GM12878 (cell line): ENCODE measurements around the gene TTC23. TPM values are rescaled to one million over a fixed set of nuclear protein-coding genes. Genes with fewer than 3 reads are reported as not detected.

ENCODE experiments used
- ATAC-seq: fragments of 200-7000 bp; cut with Tn5 transposase; 3 replicates; pipeline ENCODE4 v1.9.1; 2020; ENCODE audit warnings: mild to moderate bottlenecking, moderate library complexity
- BruUV-seq: library from RNA; stranded (reverse); fragments of 400-500 nt; replicated peaks from 2 replicates; lab custom pipeline; 2021; lab: Mats Ljungman, UMichigan
- CTCF ChIA-PET: fragments of 300-600 bp; sonication (Branson Sonifier 250); formaldehyde crosslinking; extraction: SDS; loops from one replicate; lab custom pipeline; 2021; ENCODE audit warnings: inconsistent platforms; lab: Yijun Ruan, JAX
- POLR2A ChIA-PET: fragments of 350-600 bp; formaldehyde crosslinking; extraction: SDS; loops from one replicate; lab custom pipeline; 2021; ENCODE audit warnings: inconsistent platforms; lab: Charles Lee
- RAD21 ChIA-PET: fragments of 300-600 bp; sonication (Branson Sonifier 250); formaldehyde crosslinking; loops from one replicate; lab custom pipeline; 2023; ENCODE audit warnings: antibody characterized with exemption; ENCODE audit not compliant: unreplicated experiment; lab: Charles Lee
- SMC1A ChIA-PET: fragments of 300-600 bp; sonication (Branson Sonifier 250); formaldehyde crosslinking; loops from one replicate; lab custom pipeline; 2023; ENCODE audit not compliant: unreplicated experiment, uncharacterized antibody; lab: Charles Lee
- DNase-seq: peaks from one replicate; pipeline ENCODE4 v3.0.0-alpha.2; 2011; ENCODE audit warnings: low read depth, low spot score
- FAIRE-seq: peaks from 3 replicates; lab custom pipeline; 2011; peaks lifted over from hg19 to GRCh38; lab: Jason Lieb, UNC
- H2AFZ ChIP-seq: 2 replicates; pipeline ENCODE4 v1.6.0; 2011; ENCODE audit warnings: low read depth, low read length, control low read depth; ENCODE audit not compliant: control insufficient read depth
- H3K27ac ChIP-seq: 2 replicates; pipeline ENCODE4 v1.5.1; 2011; ENCODE audit warnings: control low read depth; ENCODE audit not compliant: control insufficient read depth, insufficient read depth
- H3K27me3 ChIP-seq, 2 experiments: replicated peaks in 1 of 2; 2 replicates each; pipeline versions ENCODE4 v1.6.0 to v1.6.1; 2011; ENCODE audit warnings: low read length in 1 of 2; ENCODE audit not compliant: control insufficient read depth in 2 of 2, insufficient read depth in 2 of 2
- H3K36me3 ChIP-seq, 2 experiments: 2 replicates each; pipeline ENCODE4 v1.5.1; 2011; ENCODE audit warnings: low read length in 1 of 2; ENCODE audit not compliant: control insufficient read depth in 2 of 2, insufficient read depth in 2 of 2
- H3K4me1 ChIP-seq: 2 replicates; pipeline ENCODE4 v1.6.1; 2011; ENCODE audit warnings: mild to moderate bottlenecking, low read length, moderate library complexity, mixed read lengths; ENCODE audit not compliant: control insufficient read depth, insufficient read depth
- H3K4me2 ChIP-seq: 2 replicates; pipeline ENCODE4 v1.6.0; 2011; ENCODE audit warnings: control low read depth; ENCODE audit not compliant: control insufficient read depth, insufficient read depth
- H3K4me3 ChIP-seq: fragments of 200-600 bp; sonication (generic); 2 replicates; pipeline ENCODE4 v1.5.1; 2016
- H3K79me2 ChIP-seq: 2 replicates; pipeline ENCODE4 v1.6.0; 2011; ENCODE audit warnings: low read length; ENCODE audit not compliant: control insufficient read depth, insufficient read depth
- H3K9ac ChIP-seq: 2 replicates; pipeline ENCODE4 v1.8.0; 2011; ENCODE audit warnings: low read length, control low read depth, mixed read lengths; ENCODE audit not compliant: control insufficient read depth, insufficient read depth
- H3K9me3 ChIP-seq: replicated peaks from 3 replicates; pipeline ENCODE4 v1.5.1; 2011; ENCODE audit warnings: mild to moderate bottlenecking, low read length; ENCODE audit not compliant: control insufficient read depth, insufficient read depth
- H4K20me1 ChIP-seq: 2 replicates; pipeline ENCODE4 v1.6.0; 2011; ENCODE audit not compliant: control insufficient read depth, insufficient read depth
- KLF5 ChIP-seq: fragments of 450-650 bp; IDR thresholded peaks from 2 replicates; pipeline ENCODE4 v1.6.1; 2014; ENCODE audit warnings: mild to moderate bottlenecking; ENCODE audit not compliant: partially characterized antibody
- LARP7 ChIP-seq: fragments of 450-650 bp; IDR thresholded peaks from 2 replicates; pipeline ENCODE4 v1.6.1; 2017; ENCODE audit warnings: mild to moderate bottlenecking
- NFYB ChIP-seq: IDR thresholded peaks from 2 replicates; pipeline ENCODE4 v1.6.1; 2011; ENCODE audit warnings: low read depth, mild to moderate bottlenecking, low read length, improper control_type of control experiment, moderate library complexity; ENCODE audit not compliant: insufficient read depth
- NR2F1 ChIP-seq: fragments of 450-650 bp; conservative IDR thresholded peaks from 2 replicates; pipeline ENCODE4 v1.6.1; 2017; ENCODE audit warnings: mild to moderate bottlenecking
- POLR2A ChIP-seq: IDR thresholded peaks from 2 replicates; pipeline ENCODE4 v1.6.1; 2011; ENCODE audit warnings: low read depth, mild to moderate bottlenecking, low read length
- SMC3 ChIP-seq: IDR thresholded peaks from 2 replicates; pipeline ENCODE4 v1.6.1; 2011; ENCODE audit warnings: low read length, improper control_type of control experiment, borderline replicate concordance
- SPI1 ChIP-seq: IDR thresholded peaks from 2 replicates; pipeline ENCODE4 v1.6.1; 2011; ENCODE audit warnings: low read depth, mild to moderate bottlenecking, low read length, moderate library complexity, borderline replicate concordance; ENCODE audit not compliant: insufficient read depth
- TCF12 ChIP-seq: IDR thresholded peaks from 2 replicates; pipeline ENCODE4 v1.6.1; 2011; ENCODE audit warnings: low read depth, mild to moderate bottlenecking, low read length
- TCF7 ChIP-seq: IDR thresholded peaks from 2 replicates; pipeline ENCODE4 v1.6.1; 2014; ENCODE audit warnings: antibody characterized with exemption, borderline replicate concordance
- YY1 ChIP-seq: IDR thresholded peaks from 2 replicates; pipeline ENCODE4 v1.6.1; 2011; ENCODE audit warnings: low read depth, mild to moderate bottlenecking, low read length
- ZNF592 ChIP-seq: fragments of 450-650 bp; IDR thresholded peaks from 2 replicates; pipeline ENCODE4 v1.6.1; 2017; ENCODE audit warnings: mild to moderate bottlenecking, moderate library complexity
- WGBS: methylation state at CpG from one replicate; pipeline ENCODE4 v1.1.6; 2016; ENCODE audit warnings: low lambda C conversion rate; ENCODE audit not compliant: insufficient replicate concordance, insufficient coverage; ENCODE audit errors: missing lambda C conversion rate; 5-methylcytosine and 5-hydroxymethylcytosine counted together
- in situ Hi-C: fragments of 300-500 bp; cut with MboI; formaldehyde crosslinking; loops from 9 replicates; pipeline ENCODE4 v1.14.3; 2018; ENCODE audit warnings: mixed read lengths
- intact Hi-C: fragments of 100-400 bp; cut with micrococcal nuclease; formaldehyde crosslinking; loops from one replicate; pipeline ENCODE4 v1.14.2; 2022; ENCODE audit not compliant: unreplicated experiment
- polyA plus RNA-seq, 11 experiments: library from polyadenylated mRNA; depleted of rRNA in 4 of 11; unstranded in 6 of 11; stranded (reverse) in 5 of 11; fragments of >200 nt; fragmentation: Nextera tagmentation in 4 of 11; fragmentation: Illumina TruSeq in 1 of 11; extraction: Ambion mirVana in 4 of 11; extraction: Trizol in 1 of 11; gene quantifications; 1 replicate in 1 of 11; 2 replicates in 10 of 11; pipeline versions ENCODE4 v1.2.1 to v1.2.3, GENCODE V29; 2011 to 2016; ENCODE audit warnings: inconsistent platforms in 2 of 11, missing spikeins in 2 of 11, low read depth in 1 of 11
- total RNA-seq, 4 experiments: library from RNA; depleted of rRNA in 3 of 4; stranded (reverse); fragments of >200 nt in 3 of 4; fragmentation: Illumina TruSeq in 1 of 4; extraction: Trizol in 1 of 4; gene quantifications; 2 replicates each; pipeline versions ENCODE4 v1.2.1 to v1.2.3, GENCODE V29; 2013 to 2021
- TF ChIP-seq, protein P1 (sequence below): fragments of 150-350 bp; IDR thresholded peaks from 2 replicates; pipeline ENCODE4 v1.6.1; 2014; ENCODE audit warnings: mild to moderate bottlenecking, low read depth, low read length

TTC23 gene
- total and polyA plus RNA-seq, 10 of the 15 experiments (the other 5 are each of a cell fraction or from before 2014, with no cell fraction given) = 1.2 to 9.0 (median 6.5) TPM

DNA sequence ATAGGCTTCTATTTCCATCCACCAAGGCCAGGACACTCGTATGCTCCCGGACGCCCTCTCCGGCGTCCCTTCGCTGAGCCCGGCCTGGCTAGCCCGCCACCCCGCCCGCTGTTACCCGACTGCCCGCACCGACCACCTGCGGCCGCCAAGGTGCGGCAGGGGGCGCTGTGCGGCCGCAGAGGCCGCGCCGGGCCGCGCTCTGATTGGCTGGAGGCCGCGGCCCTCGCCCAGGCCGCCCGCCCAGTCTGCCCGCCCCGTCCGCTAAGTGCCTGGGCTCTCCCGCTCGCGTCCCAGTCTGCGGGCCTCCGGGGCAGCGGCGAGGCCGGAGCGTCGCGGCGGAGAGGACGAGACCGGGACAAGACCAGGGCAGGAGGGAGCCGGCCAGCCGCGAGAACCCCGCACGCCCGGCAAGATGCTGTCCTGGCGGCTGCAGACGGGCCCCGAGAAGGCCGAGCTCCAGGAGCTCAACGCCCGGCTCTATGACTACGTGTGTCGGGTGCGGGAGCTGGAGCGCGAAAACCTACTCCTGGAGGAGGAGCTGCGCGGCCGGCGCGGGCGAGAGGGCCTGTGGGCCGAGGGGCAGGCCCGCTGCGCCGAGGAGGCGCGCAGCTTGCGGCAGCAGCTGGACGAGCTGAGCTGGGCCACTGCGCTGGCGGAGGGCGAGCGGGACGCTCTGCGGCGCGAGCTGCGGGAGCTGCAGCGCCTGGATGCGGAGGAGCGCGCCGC, 144.4 kb downstream of the TTC23 start, which contains the start of gene SYNM:
SYNM (plus strand) TSS at position 293 of the 726 bp plus-strand sequence; CDS start at position 413, 120 bp downstream.
- no peak within 1 kb of the TSS for H3K27ac ChIP-seq
- H2AFZ ChIP-seq = peak within 1 kb of the TSS; percentile 77
- peak within 1 kb of the TSS; percentile 65 for H3K4me3 ChIP-seq
- in situ Hi-C loops (loop anchor here (25.0 kb wide), 1 partner anchor 632 kb away; the partner anchor contains the start of gene LYSMD4), intact Hi-C loops (loop anchor here (1.0 to 10.0 kb wide), 2 partner anchors 108 to 650 kb away; no protein-coding TSS in a partner anchor)
- peak; percentile 85 for ATAC-seq
- peaks cover 14% of the 10 kb centered on the region for H3K4me1 ChIP-seq
- H3K4me2 ChIP-seq = peak within 1 kb of the TSS; percentile 94
- no peak within 1 kb of the TSS; the same call in 1 of the 2 replicates for H3K9ac ChIP-seq
- CTCF ChIA-PET = interaction anchor here (0.8 to 1.6 kb wide), 9 partner anchors 13 to 624 kb away, joined by 3 to 15 read pairs (median 3); no protein-coding TSS in a partner anchor
- no TSS peak for BruUV-seq
- no peak for DNase-seq
- H3K9me3 ChIP-seq = no peaks in the 10 kb centered on the region; the same call in 2 of the 3 replicates
- RAD21 ChIA-PET = interaction anchor here (0.8 to 1.1 kb wide), 4 partner anchors 28 to 122 kb away, joined by 3 to 6 read pairs (median 4); no protein-coding TSS in a partner anchor
- POLR2A ChIA-PET = no interaction called here
- H3K27me3 ChIP-seq = peaks cover 0 to 10% of the 10 kb centered on the region in 2 experiments; a peak in 1 of 4 replicates
- H3K36me3 ChIP-seq = no peaks in the 10 kb centered on the region
- SMC1A ChIA-PET = interaction anchor here (0.6 to 2.0 kb wide), 3 partner anchors 102 to 182 kb away, joined by 3 to 16 read pairs (median 3); no protein-coding TSS in a partner anchor
- no peaks in the 10 kb centered on the region for H3K79me2 ChIP-seq
- H4K20me1 ChIP-seq = no peaks in the 10 kb centered on the region
- 38% methylated on average over 63 of the region's 91 CpGs for WGBS
- no peak for FAIRE-seq
- TF ChIP-seq TCF7 (no peak), NFYB (peak; percentile 76; the same call in 1 of the 2 replicates), NR2F1 (0 out of 2 replicates have a peak, but pooled peaks have one; percentile 20), POLR2A (peak; percentile 48; the same call in 1 of the 2 replicates), ZNF592 (peak; percentile 20; the same call in 1 of the 2 replicates), LARP7 (peak; percentile 51; the same call in 1 of the 2 replicates), KLF5 (no peak), SPI1 (no peak), TCF12 (0 out of 2 replicates have a peak, but pooled peaks have one; percentile 32), YY1 (peak; percentile 48; the same call in 1 of the 2 replicates), SMC3 (peak; percentile 50; the same call in 1 of the 2 replicates)
- TF ChIP-seq, protein P1, sequence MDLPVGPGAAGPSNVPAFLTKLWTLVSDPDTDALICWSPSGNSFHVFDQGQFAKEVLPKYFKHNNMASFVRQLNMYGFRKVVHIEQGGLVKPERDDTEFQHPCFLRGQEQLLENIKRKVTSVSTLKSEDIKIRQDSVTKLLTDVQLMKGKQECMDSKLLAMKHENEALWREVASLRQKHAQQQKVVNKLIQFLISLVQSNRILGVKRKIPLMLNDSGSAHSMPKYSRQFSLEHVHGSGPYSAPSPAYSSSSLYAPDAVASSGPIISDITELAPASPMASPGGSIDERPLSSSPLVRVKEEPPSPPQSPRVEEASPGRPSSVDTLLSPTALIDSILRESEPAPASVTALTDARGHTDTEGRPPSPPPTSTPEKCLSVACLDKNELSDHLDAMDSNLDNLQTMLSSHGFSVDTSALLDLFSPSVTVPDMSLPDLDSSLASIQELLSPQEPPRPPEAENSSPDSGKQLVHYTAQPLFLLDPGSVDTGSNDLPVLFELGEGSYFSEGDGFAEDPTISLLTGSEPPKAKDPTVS = no peak
